Testis (tissue), 2 donors: ENCODE results near the gene SLC6A17.

Experiments used
- POLR2A ChIP-seq: fragments of 450-650 bp; IDR thresholded peaks from one replicate; pipeline ENCODE4 v1.6.1; 2017; ENCODE audit warnings: antibody characterized with exemption, mild to moderate bottlenecking, moderate library complexity
- TF ChIP-seq, protein P1 (sequence below), 3 experiments: fragments of 450-650 bp in 2 of 3; fragments of 200-600 bp in 1 of 3; sonication (generic) in 1 of 3; IDR thresholded peaks; one replicate each; pipeline ENCODE4 v1.5.1; 2016 to 2019; ENCODE audit warnings: antibody characterized with exemption in 3 of 3, mild to moderate bottlenecking in 2 of 3, moderate library complexity in 1 of 3

DNA sequence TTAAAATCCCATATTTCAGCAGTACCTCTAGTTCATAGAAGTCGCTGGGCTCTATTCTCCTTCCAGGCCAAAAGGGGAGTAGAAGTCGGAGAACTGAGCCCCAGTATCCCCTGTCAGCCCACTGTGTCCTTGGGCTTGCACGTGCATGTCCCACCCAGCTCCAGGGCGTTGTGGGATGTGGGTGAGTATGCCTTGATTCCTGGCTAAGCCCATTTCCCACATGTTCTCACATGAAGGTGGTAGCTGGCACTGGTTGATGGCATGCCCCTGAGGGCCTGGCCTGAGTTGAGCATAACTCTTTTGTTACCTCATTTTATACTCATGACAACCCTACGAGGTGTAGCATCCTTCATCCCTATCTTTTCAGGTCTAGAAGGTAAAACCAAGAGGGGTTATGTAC is 8.0 kb downstream of the SLC6A17 start:
- TF ChIP-seq, protein P1, sequence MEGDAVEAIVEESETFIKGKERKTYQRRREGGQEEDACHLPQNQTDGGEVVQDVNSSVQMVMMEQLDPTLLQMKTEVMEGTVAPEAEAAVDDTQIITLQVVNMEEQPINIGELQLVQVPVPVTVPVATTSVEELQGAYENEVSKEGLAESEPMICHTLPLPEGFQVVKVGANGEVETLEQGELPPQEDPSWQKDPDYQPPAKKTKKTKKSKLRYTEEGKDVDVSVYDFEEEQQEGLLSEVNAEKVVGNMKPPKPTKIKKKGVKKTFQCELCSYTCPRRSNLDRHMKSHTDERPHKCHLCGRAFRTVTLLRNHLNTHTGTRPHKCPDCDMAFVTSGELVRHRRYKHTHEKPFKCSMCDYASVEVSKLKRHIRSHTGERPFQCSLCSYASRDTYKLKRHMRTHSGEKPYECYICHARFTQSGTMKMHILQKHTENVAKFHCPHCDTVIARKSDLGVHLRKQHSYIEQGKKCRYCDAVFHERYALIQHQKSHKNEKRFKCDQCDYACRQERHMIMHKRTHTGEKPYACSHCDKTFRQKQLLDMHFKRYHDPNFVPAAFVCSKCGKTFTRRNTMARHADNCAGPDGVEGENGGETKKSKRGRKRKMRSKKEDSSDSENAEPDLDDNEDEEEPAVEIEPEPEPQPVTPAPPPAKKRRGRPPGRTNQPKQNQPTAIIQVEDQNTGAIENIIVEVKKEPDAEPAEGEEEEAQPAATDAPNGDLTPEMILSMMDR (IDR thresholded peaks at IDR 0.05) = no peak
- no peak for TF ChIP-seq POLR2A
